IMR-90 (cell line): ENCODE results near the gene RHCE. TPM values are rescaled to one million over a fixed set of nuclear protein-coding genes. Genes with fewer than 3 reads are reported as not detected.

Experiments
- ATAC-seq: fragments of 200-7000 bp; cut with Tn5 transposase; 2 replicates; pipeline ENCODE4 v1.9.1; 2020; ENCODE audit warnings: low read depth, mild to moderate bottlenecking, moderate library complexity
- BruUV-seq: library from RNA; stranded (reverse); fragments of 400-500 nt; replicated peaks from 2 replicates; lab custom pipeline; 2021; lab: Mats Ljungman, UMichigan
- CTCF ChIA-PET: fragments of 300-600 bp; formaldehyde crosslinking; extraction: SDS; loops from one replicate; lab custom pipeline; 2021; ENCODE audit warnings: antibody characterized with exemption; lab: Yijun Ruan, JAX
- POLR2A ChIA-PET: fragments of 300-600 bp; sonication (Branson Sonifier 250); formaldehyde crosslinking; loops from one replicate; lab custom pipeline; 2022; ENCODE audit warnings: antibody characterized with exemption; ENCODE audit not compliant: unreplicated experiment; lab: Charles Lee
- DNase-seq: peaks from one replicate; pipeline ENCODE4 v3.0.0; 2013
- H2AFZ ChIP-seq: replicated peaks from 2 replicates; pipeline ENCODE3; 2013; ENCODE audit warnings: low read length, mild to moderate bottlenecking; ENCODE audit not compliant: poor library complexity
- H2AK5ac ChIP-seq: 2 replicates; pipeline ENCODE4 v1.6.1; 2013; ENCODE audit warnings: low read depth, low read length, inconsistent platforms
- H2AK9ac ChIP-seq: replicated peaks from 2 replicates; pipeline ENCODE3; 2013; ENCODE audit warnings: mild to moderate bottlenecking, low read depth, low read length, moderate library complexity; ENCODE audit not compliant: poor library complexity
- H2BK120ac ChIP-seq: 2 replicates; pipeline ENCODE4 v1.6.1; 2013; ENCODE audit warnings: low read depth, low read length, inconsistent platforms
- H2BK15ac ChIP-seq: 3 replicates; pipeline ENCODE4 v1.6.1; 2013; ENCODE audit warnings: low read depth, low read length, inconsistent platforms
- H2BK20ac ChIP-seq: 2 replicates; pipeline ENCODE4 v1.6.1; 2013; ENCODE audit warnings: low read depth, mild to moderate bottlenecking, inconsistent platforms, low read length, moderate library complexity
- H2BK5ac ChIP-seq: 2 replicates; pipeline ENCODE4 v1.6.1; 2013; ENCODE audit warnings: mild to moderate bottlenecking, low read depth, low read length, inconsistent platforms; ENCODE audit not compliant: poor library complexity, severe bottlenecking
- H3K14ac ChIP-seq: replicated peaks from 2 replicates; pipeline ENCODE4 v1.6.1; 2013; ENCODE audit warnings: low read depth, low read length, inconsistent platforms
- H3K18ac ChIP-seq: 2 replicates; pipeline ENCODE4 v1.6.1; 2013; ENCODE audit warnings: low read depth, low read length, control low read depth
- H3K23ac ChIP-seq: 2 replicates; pipeline ENCODE4 v1.6.1; 2013; ENCODE audit warnings: low read depth, low read length, inconsistent platforms
- H3K27ac ChIP-seq: 2 replicates; pipeline ENCODE4 v1.5.1; 2013; ENCODE audit warnings: mild to moderate bottlenecking, control low read depth, low read length; ENCODE audit not compliant: insufficient read depth
- H3K27me3 ChIP-seq: 2 replicates; pipeline ENCODE4 v1.6.1; 2013; ENCODE audit warnings: low read length; ENCODE audit not compliant: control insufficient read depth, insufficient read depth
- H3K36me3 ChIP-seq: 2 replicates; pipeline ENCODE4 v1.6.1; 2013; ENCODE audit warnings: low read length, mixed read lengths; ENCODE audit not compliant: control insufficient read depth, insufficient read depth
- H3K4ac ChIP-seq: 2 replicates; pipeline ENCODE4 v1.6.1; 2013; ENCODE audit warnings: low read depth, low read length, inconsistent platforms
- H3K4me1 ChIP-seq: 2 replicates; pipeline ENCODE4 v1.6.1; 2013; ENCODE audit warnings: low read length, mixed read lengths; ENCODE audit not compliant: control insufficient read depth, insufficient read depth
- H3K4me2 ChIP-seq: 2 replicates; pipeline ENCODE4 v1.6.1; 2013; ENCODE audit warnings: low read depth, mild to moderate bottlenecking, control low read depth, low read length, moderate library complexity
- H3K4me3 ChIP-seq: 2 replicates; pipeline ENCODE4 v1.5.1; 2013; ENCODE audit warnings: low read depth, mild to moderate bottlenecking, control low read depth, low read length, moderate library complexity; ENCODE audit not compliant: insufficient read depth
- H3K56ac ChIP-seq: 2 replicates; pipeline ENCODE4 v1.6.1; 2013; ENCODE audit warnings: low read length, inconsistent platforms; ENCODE audit not compliant: insufficient read depth; ENCODE audit errors: extremely low read depth
- H3K79me1 ChIP-seq, 2 experiments: 2 replicates each; pipeline ENCODE4 v1.6.1; 2013; ENCODE audit warnings: low read length in 2 of 2, inconsistent platforms in 1 of 2, low read depth in 1 of 2
- H3K9ac ChIP-seq: 2 replicates; pipeline ENCODE4 v1.6.1; 2013; ENCODE audit warnings: low read depth, low read length, control low read depth
- H3K9me1 ChIP-seq: 2 replicates; pipeline ENCODE4 v1.6.1; 2013; ENCODE audit warnings: low read length, inconsistent platforms; ENCODE audit not compliant: insufficient read depth
- H3K9me3 ChIP-seq: 2 replicates; pipeline ENCODE4 v1.6.1; 2013; ENCODE audit warnings: low read length; ENCODE audit not compliant: control insufficient read depth, insufficient read depth
- H4K20me1 ChIP-seq: 2 replicates; pipeline ENCODE4 v1.6.1; 2013; ENCODE audit warnings: low read length, inconsistent platforms; ENCODE audit not compliant: insufficient read depth
- H4K5ac ChIP-seq: 2 replicates; pipeline ENCODE4 v1.6.1; 2013; ENCODE audit warnings: mild to moderate bottlenecking, low read depth, low read length, control low read depth
- H4K8ac ChIP-seq, 2 experiments: 2 replicates each; pipeline ENCODE4 v1.6.1; 2013; ENCODE audit warnings: low read depth in 2 of 2, low read length in 2 of 2, control low read depth in 1 of 2, inconsistent platforms in 1 of 2
- H4K91ac ChIP-seq: 2 replicates; pipeline ENCODE4 v1.6.1; 2013; ENCODE audit warnings: low read depth, low read length, inconsistent platforms; ENCODE audit not compliant: insufficient read depth
- BHLHE40 ChIP-seq: fragments of 150-350 bp; IDR thresholded peaks from 2 replicates; pipeline ENCODE4 v1.6.1; 2016; ENCODE audit warnings: mild to moderate bottlenecking, low read depth, low read length
- CEBPB ChIP-seq: IDR thresholded peaks from 2 replicates; pipeline ENCODE4 v1.6.1; 2012; ENCODE audit warnings: low read depth, low read length, improper control_type of control experiment
- CTCF ChIP-seq: conservative IDR thresholded peaks from 2 replicates; pipeline ENCODE4 v1.5.1; 2012; ENCODE audit warnings: mild to moderate bottlenecking, low read depth, low read length, improper control_type of control experiment
- ELK1 ChIP-seq: fragments of 150-350 bp; IDR thresholded peaks from 2 replicates; pipeline ENCODE4 v1.6.1; 2016; ENCODE audit warnings: low read depth, mild to moderate bottlenecking, low read length, moderate library complexity, borderline replicate concordance
- FOS ChIP-seq: fragments of 150-350 bp; IDR thresholded peaks from 2 replicates; pipeline ENCODE4 v1.6.1; 2016; ENCODE audit warnings: low read depth, low read length
- MAFK ChIP-seq: IDR thresholded peaks from 2 replicates; pipeline ENCODE4 v1.6.1; 2012; ENCODE audit warnings: low read depth, low read length, improper control_type of control experiment
- MAZ ChIP-seq: IDR thresholded peaks from 2 replicates; pipeline ENCODE4 v1.6.1; 2012; ENCODE audit warnings: low read depth, mild to moderate bottlenecking, low read length, improper control_type of control experiment, moderate library complexity, borderline replicate concordance
- MXI1 ChIP-seq: IDR thresholded peaks from 2 replicates; pipeline ENCODE4 v1.6.1; 2012; ENCODE audit warnings: low read depth, mild to moderate bottlenecking, low read length, moderate library complexity, borderline replicate concordance
- POLR2A ChIP-seq: IDR thresholded peaks from 2 replicates; pipeline ENCODE4 v1.6.1; 2012; ENCODE audit warnings: mild to moderate bottlenecking, low read depth, low read length
- RAD21 ChIP-seq: IDR thresholded peaks from 2 replicates; pipeline ENCODE4 v1.6.1; 2012; ENCODE audit warnings: low read length, improper control_type of control experiment
- RCOR1 ChIP-seq: IDR thresholded peaks from 2 replicates; pipeline ENCODE4 v1.6.1; 2012; ENCODE audit warnings: mild to moderate bottlenecking, low read length, improper control_type of control experiment; ENCODE audit not compliant: insufficient replicate concordance
- SMC3 ChIP-seq: fragments of 150-350 bp; IDR thresholded peaks from 2 replicates; pipeline ENCODE4 v1.6.1; 2016; ENCODE audit warnings: low read depth, mild to moderate bottlenecking, antibody characterized with exemption, low read length, moderate library complexity
- USF2 ChIP-seq: fragments of 150-350 bp; IDR thresholded peaks from 2 replicates; pipeline ENCODE4 v1.6.1; 2017; ENCODE audit warnings: mild to moderate bottlenecking, antibody characterized with exemption, low read length, low read depth
- WGBS, 2 experiments: methylation state at CpG; one replicate each; pipeline versions ENCODE4 v1.1.5 to v1.1.7; 2013; ENCODE audit warnings: missing lambda C conversion rate in 2 of 2; ENCODE audit not compliant: insufficient read length in 1 of 2; ENCODE audit errors: extremely low coverage in 2 of 2; 5-methylcytosine and 5-hydroxymethylcytosine counted together
- dilution Hi-C: fragments of 300-500 bp; cut with HindIII; formaldehyde crosslinking; loops from one replicate; pipeline ENCODE4 v1.14.3; 2018; ENCODE audit warnings: low sequenced_read_pairs; ENCODE audit not compliant: unreplicated experiment
- in situ Hi-C: fragments of 300-500 bp; cut with MboI; formaldehyde crosslinking; loops from 3 replicates; pipeline ENCODE4 v1.14.3; 2019; ENCODE audit warnings: low sequenced_read_pairs, inconsistent platforms, mixed read lengths
- intact Hi-C: fragments of 100-400 bp; cut with micrococcal nuclease; formaldehyde crosslinking; loops from 2 replicates; pipeline ENCODE4 v1.10.0; 2022
- polyA plus RNA-seq, 3 experiments: library from polyadenylated mRNA; depleted of rRNA; stranded (reverse); fragments of >200 nt; gene quantifications; 2 replicates each; pipeline ENCODE4 v1.2.3, GENCODE V29; 2012; ENCODE audit warnings: low replicate concordance in 1 of 3
- total RNA-seq: library from RNA; depleted of rRNA; stranded (reverse); fragments of >200 nt; gene quantifications from 2 replicates; pipeline ENCODE4 v1.2.3, GENCODE V29; 2012

The RHCE gene
- total and polyA plus RNA-seq, 2 of the 4 experiments (the other 2 are of a cell fraction): 0.54 to 0.62 TPM

GRCh38 chr1:25442178-25442577, 21.6 kb upstream of the RHCE start:
- Histone ChIP-seq H3K9ac (no peak overlapping the region), H3K4ac (no peak overlapping the region), H4K5ac (no peak overlapping the region), H2AFZ (no peak overlapping the region), H3K27me3 (no peaks in the 10 kb centered on the region), H3K4me2 (no peak overlapping the region), H3K23ac (no peak overlapping the region), H3K9me3 (no peaks in the 10 kb centered on the region), H3K14ac (no peak overlapping the region), H4K8ac (no peak overlapping the region), H4K20me1 (peaks cover 32% of the 10 kb centered on the region), H2BK120ac (no peak overlapping the region), H4K91ac (no peak overlapping the region), H3K27ac (no peak overlapping the region), H3K4me3 (no peak overlapping the region), H2BK15ac (no peak overlapping the region), H2AK5ac (no peak overlapping the region), H3K36me3 (peaks cover 2% of the 10 kb centered on the region; the same call in 1 of the 2 replicates), H2AK9ac (no peak overlapping the region), H3K9me1 (peaks cover 3% of the 10 kb centered on the region), H3K56ac (no peak overlapping the region), H2BK5ac (no peak overlapping the region), H2BK20ac (no peak overlapping the region), H3K4me1 (no peaks in the 10 kb centered on the region; the same call in 1 of the 2 replicates), H3K79me1 (peaks cover 31 to 77% of the 10 kb centered on the region in 2 experiments), H3K18ac (no peak overlapping the region)
- 63% methylated on average over 1 of the region's 1 CpG; no CpG with 5 or more reads in 1 of the 2 experiments for WGBS, 2 experiments
- TF ChIP-seq FOS: no peak
- no peak for TF ChIP-seq ELK1
- peak; percentile 41 for TF ChIP-seq RAD21
- peak; percentile 23 for TF ChIP-seq SMC3
- TF ChIP-seq MXI1: no peak
- TF ChIP-seq CTCF: peak; percentile 40
- no peak for TF ChIP-seq POLR2A
- TF ChIP-seq BHLHE40: no peak
- TF ChIP-seq USF2: no peak
- TF ChIP-seq CEBPB: no peak
- TF ChIP-seq MAZ: no peak
- TF ChIP-seq MAFK: no peak
- TF ChIP-seq RCOR1: no peak
- dilution Hi-C loops (no loop called here), in situ Hi-C loops (no loop called here), intact Hi-C loops (no loop called here)
- no TSS peak for BruUV-seq
- CTCF ChIA-PET: no interaction called here
- peak; percentile 24; the same call in 1 of the 2 replicates for ATAC-seq
- POLR2A ChIA-PET: no interaction called here
- peak; percentile 58 for DNase-seq
